Right atrium auricular region (tissue), 2 donors: ENCODE results near the gene ZNF556. TPM values are rescaled to one million over a fixed set of nuclear protein-coding genes. Genes with fewer than 3 reads are reported as not detected.

Experiments used
- DNase-seq: peaks from one replicate; pipeline ENCODE4 v3.0.0-alpha.2; 2019; ENCODE audit warnings: low spot score
- H3K27ac ChIP-seq, 2 donors: fragments of 200-600 bp; sonication (generic); 1 replicate in 1 of 2; 2 replicates in 1 of 2; pipeline ENCODE4 v1.5.1; 2016 to 2019
- H3K27me3 ChIP-seq, 2 donors: fragments of 200-600 bp; sonication (generic); one replicate each; pipeline versions ENCODE4 v1.5.1 to v1.6.0; 2017 to 2019
- H3K36me3 ChIP-seq: fragments of 200-600 bp; sonication (generic); one replicate; pipeline ENCODE4 v1.5.1; 2016
- H3K4me1 ChIP-seq, 2 donors: fragments of 200-600 bp; sonication (generic); one replicate each; pipeline versions ENCODE4 v1.5.1 to v1.6.0; 2017 to 2019
- H3K4me3 ChIP-seq, 2 donors: fragments of 200-600 bp; sonication (generic); 1 replicate in 1 of 2; 2 replicates in 1 of 2; pipeline ENCODE4 v1.5.1; 2017 to 2019; ENCODE audit warnings: mild to moderate bottlenecking in 1 of 2, moderate library complexity in 1 of 2
- H3K9me3 ChIP-seq, 2 donors: fragments of 200-600 bp; sonication (generic); one replicate each; pipeline ENCODE4 v1.5.1; 2019
- total RNA-seq, 2 donors: library from RNA; depleted of rRNA; stranded (reverse); fragments of >200 nt; gene quantifications; one replicate each; pipeline ENCODE4 v1.1.0, GENCODE V29; 2016
- TF ChIP-seq, protein P1 (sequence below), 2 donors: fragments of 200-600 bp; sonication (generic); IDR thresholded peaks; one replicate each; pipeline ENCODE4 v1.5.1; 2019; ENCODE audit warnings: antibody characterized with exemption in 2 of 2

Gene ZNF556
- total RNA-seq, 2 donors from 2014 or later: not detected

DNA sequence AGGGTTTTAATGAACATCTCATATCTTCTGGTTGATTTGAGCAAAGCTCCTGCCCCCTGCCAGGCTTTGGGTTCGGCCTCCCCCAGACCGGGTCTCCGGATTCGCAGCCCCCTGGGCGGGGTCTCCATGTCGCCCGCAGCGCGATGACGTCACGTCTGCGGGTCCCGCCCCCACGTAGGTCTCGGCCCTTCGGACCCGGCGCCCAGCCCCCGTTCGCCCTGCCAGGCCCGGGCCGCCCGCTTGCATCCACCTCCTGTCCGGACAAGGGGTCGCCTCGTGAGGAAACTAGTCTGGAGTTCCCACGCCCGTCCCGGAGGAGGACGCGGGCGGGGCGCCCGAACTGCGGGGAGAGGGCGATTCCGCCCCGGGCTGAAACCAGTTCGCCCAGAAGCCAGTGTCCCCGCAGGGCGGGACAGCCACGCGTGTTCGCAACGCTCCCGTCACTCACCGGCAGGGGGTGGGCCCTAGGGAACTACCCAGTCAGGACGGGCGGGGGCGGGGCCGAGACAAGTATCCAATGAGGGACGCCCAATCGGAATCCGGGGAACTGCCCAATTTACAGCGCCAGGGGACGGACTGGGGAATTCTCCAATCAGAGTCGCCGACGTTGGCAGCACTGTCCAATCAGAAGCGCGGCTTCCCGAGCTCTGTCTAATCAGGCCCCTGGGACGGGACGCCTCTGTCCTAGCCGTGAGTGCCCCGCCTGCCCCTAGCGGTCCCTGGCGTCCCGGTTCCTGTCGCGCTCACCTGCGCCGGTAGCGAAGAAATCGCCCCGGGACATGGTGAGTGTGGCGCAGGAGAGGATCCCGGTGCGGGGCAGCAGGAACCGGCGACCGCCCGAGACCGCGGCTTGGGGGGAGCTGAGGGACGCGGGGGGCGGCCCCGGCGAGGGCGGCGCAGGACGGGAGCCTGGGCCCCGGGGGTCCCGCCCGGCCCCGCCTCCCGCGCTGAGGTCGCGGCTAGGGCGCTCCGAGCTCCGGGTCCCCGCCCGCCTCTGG is 26.0 kb upstream of the ZNF556 start, which contains the start of gene ZNF555:
Gene ZNF555, plus strand, starts transcription at position 682 of the 998 bp plus-strand sequence. Its CDS starts 98 bp downstream, at position 780.
- peaks cover 0 to 27% of the 10 kb centered on the region in 2 donors for H3K9me3 ChIP-seq

DNA sequence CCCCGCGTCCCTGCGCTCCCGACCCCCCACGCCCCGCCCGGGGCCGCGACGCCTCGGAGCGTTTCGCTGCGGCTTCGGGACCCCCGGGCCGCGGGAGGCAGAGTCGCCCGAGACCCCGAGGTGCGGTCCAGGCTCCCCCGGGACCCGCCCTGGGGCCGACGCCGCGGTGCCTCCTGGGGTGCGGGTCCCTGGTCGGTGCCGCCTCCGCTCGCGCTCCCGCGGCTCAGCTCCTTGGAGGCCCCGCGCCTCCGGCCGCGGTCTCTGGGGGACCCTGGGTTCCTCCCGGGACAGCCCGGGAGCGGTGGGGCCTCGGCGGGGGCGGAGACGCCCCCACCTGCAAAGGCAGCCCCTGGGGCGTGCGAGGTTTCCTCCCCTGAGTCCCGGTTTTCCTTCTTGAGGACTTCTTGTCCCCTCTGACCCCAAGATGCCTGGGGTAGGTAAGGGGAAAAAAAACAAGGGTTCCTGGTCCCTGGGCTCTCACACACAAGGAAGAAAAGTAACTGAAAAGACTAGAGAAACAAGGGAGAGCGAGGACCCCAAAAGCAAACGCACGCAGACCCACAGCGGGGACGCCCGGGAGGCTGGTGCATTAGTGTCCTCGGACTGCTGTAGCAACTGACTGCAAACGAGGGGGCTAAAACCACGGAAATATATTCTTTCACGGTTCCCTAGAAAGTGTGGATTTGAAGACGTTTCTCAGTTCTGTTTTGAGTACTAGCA is 25.1 kb upstream of the ZNF556 start:
- Histone ChIP-seq H3K4me1 (peaks cover 0 to 19% of the 10 kb centered on the region in 2 donors), H3K9me3 (peaks cover 0 to 18% of the 10 kb centered on the region in 2 donors), H3K27ac (peak overlapping the region; percentile 93 to 96), H3K36me3 (peaks cover 7% of the 10 kb centered on the region), H3K27me3 (no peaks in the 10 kb centered on the region), H3K4me3 (peak overlapping the region; percentile 72 to 83)
- TF ChIP-seq, protein P1, sequence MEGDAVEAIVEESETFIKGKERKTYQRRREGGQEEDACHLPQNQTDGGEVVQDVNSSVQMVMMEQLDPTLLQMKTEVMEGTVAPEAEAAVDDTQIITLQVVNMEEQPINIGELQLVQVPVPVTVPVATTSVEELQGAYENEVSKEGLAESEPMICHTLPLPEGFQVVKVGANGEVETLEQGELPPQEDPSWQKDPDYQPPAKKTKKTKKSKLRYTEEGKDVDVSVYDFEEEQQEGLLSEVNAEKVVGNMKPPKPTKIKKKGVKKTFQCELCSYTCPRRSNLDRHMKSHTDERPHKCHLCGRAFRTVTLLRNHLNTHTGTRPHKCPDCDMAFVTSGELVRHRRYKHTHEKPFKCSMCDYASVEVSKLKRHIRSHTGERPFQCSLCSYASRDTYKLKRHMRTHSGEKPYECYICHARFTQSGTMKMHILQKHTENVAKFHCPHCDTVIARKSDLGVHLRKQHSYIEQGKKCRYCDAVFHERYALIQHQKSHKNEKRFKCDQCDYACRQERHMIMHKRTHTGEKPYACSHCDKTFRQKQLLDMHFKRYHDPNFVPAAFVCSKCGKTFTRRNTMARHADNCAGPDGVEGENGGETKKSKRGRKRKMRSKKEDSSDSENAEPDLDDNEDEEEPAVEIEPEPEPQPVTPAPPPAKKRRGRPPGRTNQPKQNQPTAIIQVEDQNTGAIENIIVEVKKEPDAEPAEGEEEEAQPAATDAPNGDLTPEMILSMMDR (IDR thresholded peaks at IDR 0.05): no peak
- DNase-seq: no peak

More for the DNA sequence above, 26.0 kb upstream of the ZNF556 start, which contains the start of gene ZNF555:
- Histone ChIP-seq H3K27ac (peak within 1 kb of the TSS; percentile 93 to 96), H3K36me3 (peaks cover 8% of the 10 kb centered on the region), H3K4me3 (peak within 1 kb of the TSS; percentile 72 to 83), H3K4me1 (peaks cover 0 to 16% of the 10 kb centered on the region in 2 donors), H3K27me3 (no peaks in the 10 kb centered on the region)
- TF ChIP-seq, protein P1 (IDR thresholded peaks at IDR 0.05): peak; percentile 44 to 76
- peak; percentile 100 for DNase-seq

DNA sequence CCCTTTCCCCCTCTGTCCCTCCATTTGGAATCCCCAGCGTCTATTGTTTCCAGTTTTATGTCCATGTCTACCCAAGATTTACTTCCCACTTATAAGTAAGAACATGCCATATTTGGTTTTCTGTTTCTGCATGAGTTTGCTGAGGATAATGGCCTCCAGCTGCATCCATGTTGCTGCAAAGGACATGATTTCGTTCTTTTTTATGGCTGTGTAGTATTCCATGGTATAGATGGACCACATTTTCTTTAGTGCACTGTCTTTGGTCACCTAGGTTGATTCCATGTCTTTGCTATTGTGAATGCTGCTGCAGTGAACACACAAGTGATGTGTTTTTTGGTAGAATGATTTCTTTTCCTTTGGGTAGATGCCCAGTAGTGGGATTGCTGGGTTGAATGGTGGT is 22.0 kb upstream of the ZNF556 start:
- TF ChIP-seq, protein P1 (IDR thresholded peaks at IDR 0.05): no peak
- Histone ChIP-seq H3K4me3 (no peak overlapping the region), H3K27me3 (no peaks in the 10 kb centered on the region), H3K4me1 (peaks cover 0 to 19% of the 10 kb centered on the region in 2 donors), H3K27ac (no peak overlapping the region), H3K9me3 (peaks cover 0 to 22% of the 10 kb centered on the region in 2 donors), H3K36me3 (peaks cover 7% of the 10 kb centered on the region)
- DNase-seq: no peak

DNA sequence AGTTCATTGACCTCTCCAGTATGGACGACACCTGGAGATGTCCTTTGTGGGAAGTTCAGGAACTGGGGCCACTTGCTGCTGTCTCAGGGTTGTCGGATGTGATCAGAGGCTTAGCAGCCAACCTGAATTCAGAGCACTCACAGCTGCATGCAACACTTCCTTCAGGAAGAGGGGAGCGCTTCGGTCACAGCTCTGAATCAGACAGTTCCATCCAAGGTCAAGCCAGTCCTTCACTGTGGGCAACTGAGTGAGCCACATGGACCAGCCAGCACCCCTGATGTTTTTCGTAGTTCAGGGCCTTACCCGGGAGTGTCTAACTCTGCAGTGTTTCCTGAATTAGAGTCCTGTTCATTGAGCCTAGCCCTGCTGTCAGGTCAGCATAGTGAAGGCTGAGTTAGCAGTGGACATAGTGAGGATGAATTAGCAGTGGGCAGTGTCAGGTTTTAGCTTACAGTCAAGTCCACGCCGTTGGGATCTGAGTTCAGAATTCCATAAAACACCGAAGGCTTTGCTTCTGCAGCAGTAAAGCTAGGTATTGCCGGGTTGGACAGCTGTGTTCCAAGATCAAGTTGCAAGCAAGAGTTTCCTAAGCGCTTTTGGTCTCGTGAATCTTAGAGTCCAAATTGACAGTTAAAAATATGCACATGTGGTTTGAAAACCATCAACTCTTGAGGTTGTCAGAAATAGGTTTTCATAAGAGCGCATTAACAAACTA is 20.8 kb upstream of the ZNF556 start:
- Histone ChIP-seq H3K4me1 (peaks cover 0 to 19% of the 10 kb centered on the region in 2 donors), H3K36me3 (peaks cover 17% of the 10 kb centered on the region), H3K9me3 (peaks cover 0 to 34% of the 10 kb centered on the region in 2 donors), H3K27me3 (no peaks in the 10 kb centered on the region), H3K27ac (no peak overlapping the region), H3K4me3 (no peak overlapping the region)
- TF ChIP-seq, protein P1 (IDR thresholded peaks at IDR 0.05): no peak
- no peak for DNase-seq

DNA sequence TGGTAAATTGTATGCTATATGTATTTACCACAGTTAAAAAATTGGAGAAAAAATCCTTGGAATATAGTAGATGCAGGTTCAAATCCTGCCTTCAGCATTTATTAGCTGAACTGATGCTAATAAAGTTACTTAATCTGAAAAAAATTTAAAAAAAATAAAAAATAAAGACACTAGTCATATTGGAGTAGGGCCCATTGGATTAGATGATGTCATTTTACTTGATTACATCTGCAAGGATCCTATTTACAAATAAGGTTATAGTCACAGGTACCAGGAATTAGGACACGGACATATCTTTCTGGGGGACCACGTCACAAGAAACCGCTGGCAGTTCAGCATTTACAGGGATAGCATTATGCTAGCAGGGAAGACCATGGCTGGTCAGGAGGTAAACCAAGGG is 19.6 kb upstream of the ZNF556 start:
- peaks cover 11 to 46% of the 10 kb centered on the region in 2 donors for H3K9me3 ChIP-seq
- peaks cover 29% of the 10 kb centered on the region for H3K36me3 ChIP-seq
- H3K4me1 ChIP-seq: peaks cover 0 to 13% of the 10 kb centered on the region in 2 donors
- H3K27ac ChIP-seq: no peak overlapping the region
- no peak overlapping the region for H3K4me3 ChIP-seq
- DNase-seq: no peak
- TF ChIP-seq, protein P1 (IDR thresholded peaks at IDR 0.05): no peak
- no peaks in the 10 kb centered on the region for H3K27me3 ChIP-seq
